ENCODE measurements around the gene FAM227B. TPM values are rescaled to one million over a fixed set of nuclear protein-coding genes. Genes with fewer than 3 reads are reported as not detected.

The FAM227B gene
- total RNA-seq, 1 experiment from 2014 or later: 0.98 TPM

- Histone ChIP-seq H3K79me2 (ENCODE audit: low read length) (no peaks in the 10 kb centered on the region), H3K4me3 (ENCODE audit: low read length) (no peak overlapping the region), H3F3A (ENCODE audit: low read length, unreplicated experiment) (no peaks in the 10 kb centered on the region), H3K27ac (ENCODE audit: low read length) (no peak overlapping the region), H3K9me2 (replicated peaks; ENCODE audit: low read length) (no peaks in the 10 kb centered on the region), H4K20me1 (ENCODE audit: low read length) (no peaks in the 10 kb centered on the region), H3K4me1 (ENCODE audit: insufficient read depth, low read length) (no peaks in the 10 kb centered on the region), H3K36me3 (ENCODE audit: low read depth, low read length) (no peaks in the 10 kb centered on the region; the same call in 1 of the 2 replicates), H3K9ac (ENCODE audit: low read length) (no peak overlapping the region), H2AFZ (ENCODE audit: low read length) (no peak overlapping the region), H3K4me2 (ENCODE audit: low read length) (no peak overlapping the region), H3K9me3 (ENCODE audit: low read length) (no peaks in the 10 kb centered on the region), H3K27me3 (ENCODE audit: low read length) (no peaks in the 10 kb centered on the region)
- ATAC-seq (no peak; the same call in 1 of the 2 replicates), DNase-seq (peak; percentile 52)
- BruUV-seq (replicated peaks): no TSS peak
- intact Hi-C loops (cut with micrococcal nuclease): no loop called here
- ChIA-PET POLR2A (ENCODE audit: unreplicated experiment) (no interaction called here), CTCF (no interaction called here)
- TF ChIP-seq EZH2 (IDR thresholded peaks at IDR 0.05; ENCODE audit: low read length, unreplicated experiment): no peak
- TF ChIP-seq EZH2phosphoT487 (IDR thresholded peaks at IDR 0.05; ENCODE audit: borderline replicate concordance, low read length): no peak
- no peak for TF ChIP-seq CTCF (conservative IDR thresholded peaks at IDR 0.05; ENCODE audit: low read depth, low read length)
These were observed 25.3 kb upstream of the FAM227B start for GRCh38 chr15:49645941-49646340.

DNA sequence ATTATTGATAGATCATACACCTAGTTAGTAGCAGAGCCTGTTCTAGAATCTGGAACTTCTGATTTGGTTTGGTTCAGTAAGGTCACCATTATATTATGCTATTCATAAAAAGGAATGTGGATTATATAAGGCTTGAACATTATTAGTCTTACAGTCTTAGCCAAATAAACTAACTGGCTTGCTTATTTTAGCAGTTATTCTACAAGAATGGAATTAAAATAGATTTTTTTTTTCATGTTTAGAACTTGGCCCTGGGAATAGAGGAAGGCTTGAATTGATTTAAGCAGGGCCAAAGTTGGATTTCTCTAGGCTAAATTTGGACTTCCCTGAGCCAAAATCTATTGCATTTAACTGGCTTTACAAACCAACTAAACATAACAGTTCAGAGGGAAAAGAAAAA lies 24.7 kb upstream of the FAM227B start:
- ATAC-seq: no peak
- Histone ChIP-seq H3K4me1 (ENCODE audit: insufficient read depth, low read length) (no peaks in the 10 kb centered on the region), H3F3A (ENCODE audit: low read length, unreplicated experiment) (no peaks in the 10 kb centered on the region), H3K9me3 (ENCODE audit: low read length) (no peaks in the 10 kb centered on the region), H3K27me3 (ENCODE audit: low read length) (no peaks in the 10 kb centered on the region), H3K4me2 (ENCODE audit: low read length) (no peak overlapping the region), H3K4me3 (ENCODE audit: low read length) (no peak overlapping the region), H2AFZ (ENCODE audit: low read length) (no peak overlapping the region), H3K9me2 (replicated peaks; ENCODE audit: low read length) (no peaks in the 10 kb centered on the region), H4K20me1 (ENCODE audit: low read length) (no peaks in the 10 kb centered on the region), H3K27ac (ENCODE audit: low read length) (no peak overlapping the region), H3K79me2 (ENCODE audit: low read length) (no peaks in the 10 kb centered on the region), H3K9ac (ENCODE audit: low read length) (no peak overlapping the region), H3K36me3 (ENCODE audit: low read depth, low read length) (no peaks in the 10 kb centered on the region; the same call in 1 of the 2 replicates)
- CTCF ChIA-PET: no interaction called here
- intact Hi-C loops (cut with micrococcal nuclease): no loop called here
- TF ChIP-seq CTCF (conservative IDR thresholded peaks at IDR 0.05; ENCODE audit: low read depth, low read length) (no peak), EZH2 (IDR thresholded peaks at IDR 0.05; ENCODE audit: low read length, unreplicated experiment) (no peak), EZH2phosphoT487 (IDR thresholded peaks at IDR 0.05; ENCODE audit: borderline replicate concordance, low read length) (no peak)
- POLR2A ChIA-PET (ENCODE audit: unreplicated experiment): no interaction called here
- DNase-seq: no peak
- no TSS peak for BruUV-seq (replicated peaks)

DNA sequence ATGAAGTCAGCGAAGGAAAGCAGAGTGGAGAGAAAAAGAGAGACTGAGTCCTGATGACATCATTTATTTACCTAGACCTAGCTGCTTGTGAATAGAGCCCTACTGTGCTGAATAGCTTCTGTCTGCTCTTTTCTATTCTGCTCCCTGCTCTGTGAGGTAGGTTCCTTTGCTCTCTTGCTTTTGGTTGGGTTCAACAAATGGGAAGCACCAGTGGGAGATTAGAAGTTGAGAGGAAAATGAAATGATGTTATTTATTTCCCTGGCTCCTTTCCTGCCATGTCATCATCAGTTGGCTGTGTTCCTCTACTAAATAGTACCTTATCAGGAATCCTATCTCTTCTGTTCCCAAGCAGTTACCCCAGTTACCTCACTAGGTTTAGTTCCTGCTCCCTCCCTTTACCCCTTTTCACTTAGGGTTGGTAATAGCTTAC lies 23.8 kb upstream of the FAM227B start:
- Histone ChIP-seq H3K27me3 (ENCODE audit: low read length) (no peaks in the 10 kb centered on the region), H3K79me2 (ENCODE audit: low read length) (no peaks in the 10 kb centered on the region), H3K9me3 (ENCODE audit: low read length) (no peaks in the 10 kb centered on the region), H3F3A (ENCODE audit: low read length, unreplicated experiment) (no peaks in the 10 kb centered on the region), H3K4me3 (ENCODE audit: low read length) (no peak overlapping the region), H3K4me2 (ENCODE audit: low read length) (no peak overlapping the region), H3K9me2 (replicated peaks; ENCODE audit: low read length) (no peaks in the 10 kb centered on the region), H3K27ac (ENCODE audit: low read length) (no peak overlapping the region), H3K36me3 (ENCODE audit: low read depth, low read length) (no peaks in the 10 kb centered on the region; the same call in 1 of the 2 replicates), H3K4me1 (ENCODE audit: insufficient read depth, low read length) (no peaks in the 10 kb centered on the region), H3K9ac (ENCODE audit: low read length) (no peak overlapping the region), H2AFZ (ENCODE audit: low read length) (no peak overlapping the region), H4K20me1 (ENCODE audit: low read length) (no peaks in the 10 kb centered on the region)
- no peak for DNase-seq
- intact Hi-C loops (cut with micrococcal nuclease): no loop called here
- BruUV-seq (replicated peaks): no TSS peak
- ATAC-seq: no peak
- CTCF ChIA-PET: no interaction called here
- POLR2A ChIA-PET (ENCODE audit: unreplicated experiment): no interaction called here
- TF ChIP-seq EZH2phosphoT487 (IDR thresholded peaks at IDR 0.05; ENCODE audit: borderline replicate concordance, low read length): no peak
- no peak for TF ChIP-seq EZH2 (IDR thresholded peaks at IDR 0.05; ENCODE audit: low read length, unreplicated experiment)
- TF ChIP-seq CTCF (conservative IDR thresholded peaks at IDR 0.05; ENCODE audit: low read depth, low read length): no peak
